GM12878 (cell line): ENCODE data around the gene ZFP62.

Experiments used
- BHLHE40 ChIP-seq, 2 experiments: fragments of 450-650 bp in 1 of 2; IDR thresholded peaks; 2 replicates each; pipeline ENCODE4 v1.6.1; 2011 to 2017; ENCODE audit warnings: low read depth in 2 of 2, borderline replicate concordance in 1 of 2, improper control_type of control experiment in 1 of 2, low read length in 1 of 2, mild to moderate bottlenecking in 1 of 2
- EZH2 ChIP-seq: IDR thresholded peaks from 2 replicates; pipeline ENCODE4 v1.6.1; 2012; ENCODE audit warnings: low read depth, mild to moderate bottlenecking, control low read depth, inconsistent platforms, low read length, borderline replicate concordance; ENCODE audit not compliant: control insufficient read depth
- FOXM1 ChIP-seq: IDR thresholded peaks from 2 replicates; pipeline ENCODE4 v1.6.1; 2012; ENCODE audit warnings: low read depth, mild to moderate bottlenecking, inconsistent platforms, low read length, moderate library complexity
- POLR2A ChIP-seq: IDR thresholded peaks from 2 replicates; pipeline ENCODE4 v1.6.1; 2011; ENCODE audit warnings: low read depth, mild to moderate bottlenecking, low read length
- RAD51 ChIP-seq: fragments of 450-650 bp; IDR thresholded peaks from 2 replicates; pipeline ENCODE4 v1.6.1; 2016; ENCODE audit warnings: moderate library complexity, mild to moderate bottlenecking, inconsistent platforms
- REST ChIP-seq: IDR thresholded peaks from 2 replicates; pipeline ENCODE4 v1.6.1; 2012; ENCODE audit warnings: mild to moderate bottlenecking, low read depth, low read length
- RFX5 ChIP-seq: IDR thresholded peaks from 2 replicates; pipeline ENCODE4 v1.6.1; 2011; ENCODE audit warnings: low read depth, low read length, improper control_type of control experiment
- SP1 ChIP-seq: IDR thresholded peaks from one replicate; pipeline ENCODE4 v1.6.1; 2011; ENCODE audit warnings: low read depth, low read length
- SUZ12 ChIP-seq: fragments of 200-600 bp; sonication (generic); IDR thresholded peaks from one replicate; pipeline ENCODE4 v1.6.1; 2018; ENCODE audit warnings: antibody characterized with exemption, mild to moderate bottlenecking; ENCODE audit not compliant: unreplicated experiment
- TAF1 ChIP-seq: IDR thresholded peaks from 2 replicates; pipeline ENCODE4 v1.6.1; 2011; ENCODE audit warnings: mild to moderate bottlenecking, low read depth, low read length, borderline replicate concordance
- TF ChIP-seq, protein P1 (sequence below), 3 experiments: IDR thresholded peaks in 2 of 3; conservative IDR thresholded peaks in 1 of 3; 2 replicates each; pipeline ENCODE4 v1.5.1; 2011; ENCODE audit warnings: low read depth in 3 of 3, low read length in 3 of 3, mild to moderate bottlenecking in 3 of 3, control low read depth in 2 of 3, moderate library complexity in 2 of 3, inconsistent platforms in 1 of 3, mixed read lengths in 1 of 3; ENCODE audit not compliant: control insufficient read depth in 2 of 3, insufficient read depth in 1 of 3; ENCODE audit errors: extremely low read depth in 1 of 3

- no peak for TF ChIP-seq BHLHE40 (IDR thresholded peaks at IDR 0.05; ENCODE audit: borderline replicate concordance in 1 of 2, low read depth in 2 of 2, low read length in 1 of 2)
- TF ChIP-seq, protein P1, sequence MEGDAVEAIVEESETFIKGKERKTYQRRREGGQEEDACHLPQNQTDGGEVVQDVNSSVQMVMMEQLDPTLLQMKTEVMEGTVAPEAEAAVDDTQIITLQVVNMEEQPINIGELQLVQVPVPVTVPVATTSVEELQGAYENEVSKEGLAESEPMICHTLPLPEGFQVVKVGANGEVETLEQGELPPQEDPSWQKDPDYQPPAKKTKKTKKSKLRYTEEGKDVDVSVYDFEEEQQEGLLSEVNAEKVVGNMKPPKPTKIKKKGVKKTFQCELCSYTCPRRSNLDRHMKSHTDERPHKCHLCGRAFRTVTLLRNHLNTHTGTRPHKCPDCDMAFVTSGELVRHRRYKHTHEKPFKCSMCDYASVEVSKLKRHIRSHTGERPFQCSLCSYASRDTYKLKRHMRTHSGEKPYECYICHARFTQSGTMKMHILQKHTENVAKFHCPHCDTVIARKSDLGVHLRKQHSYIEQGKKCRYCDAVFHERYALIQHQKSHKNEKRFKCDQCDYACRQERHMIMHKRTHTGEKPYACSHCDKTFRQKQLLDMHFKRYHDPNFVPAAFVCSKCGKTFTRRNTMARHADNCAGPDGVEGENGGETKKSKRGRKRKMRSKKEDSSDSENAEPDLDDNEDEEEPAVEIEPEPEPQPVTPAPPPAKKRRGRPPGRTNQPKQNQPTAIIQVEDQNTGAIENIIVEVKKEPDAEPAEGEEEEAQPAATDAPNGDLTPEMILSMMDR (IDR thresholded peaks at IDR 0.05 in 2 of 3, conservative IDR thresholded peaks at IDR 0.05 in 1 of 3; ENCODE audit: control insufficient read depth in 2 of 3, extremely low read depth in 1 of 3, insufficient read depth in 1 of 3, low read depth in 3 of 3, low read length in 3 of 3) = no peak
- no peak for TF ChIP-seq FOXM1
- no peak for TF ChIP-seq RAD51
- no peak for TF ChIP-seq POLR2A
- TF ChIP-seq REST = no peak
- no peak for TF ChIP-seq SP1
- no peak for TF ChIP-seq SUZ12
- no peak for TF ChIP-seq RFX5
- TF ChIP-seq TAF1 = no peak
- no peak for TF ChIP-seq EZH2
Observed at GRCh38 chr5:180853121-180853847, 7.8 kb downstream of the ZFP62 start.
